Right kidney (tissue), 1 donor: ENCODE results near the gene IGFN1.

Experiments used
- DNase-seq: peaks from one replicate; pipeline ENCODE4 v3.0.0-alpha.2; 2016

The IGFN1 gene

GRCh38 chr1:201185527-201186128, 5.0 kb upstream of the IGFN1 start:
- no peak for DNase-seq

GRCh38 chr1:201186192-201186591, 4.4 kb upstream of the IGFN1 start:
- no peak for DNase-seq

- no peak for DNase-seq
Measured at GRCh38 chr1:201189085-201189484, 1.5 kb upstream of the IGFN1 start.

DNA sequence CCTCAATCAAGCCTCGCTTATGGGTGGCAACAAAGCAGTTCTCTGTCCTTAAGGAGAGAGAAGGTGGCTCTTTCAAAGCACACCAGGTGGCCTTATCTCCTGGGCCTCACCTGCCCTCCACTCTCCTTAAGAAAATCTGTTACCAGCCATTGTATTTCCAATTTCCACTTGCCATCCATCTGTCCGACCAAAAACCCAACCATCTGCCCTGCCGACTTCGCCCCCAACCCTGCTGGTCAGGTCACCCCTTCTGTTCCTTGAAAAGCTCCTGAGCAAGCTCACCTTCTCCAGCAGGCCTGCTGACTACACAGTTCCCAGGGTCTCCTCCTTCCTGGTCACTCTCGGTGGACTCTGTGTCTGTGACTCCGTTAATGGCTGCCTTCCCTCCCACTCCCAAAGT, 619 bp upstream of the IGFN1 start:
- DNase-seq, result no peak

DNA sequence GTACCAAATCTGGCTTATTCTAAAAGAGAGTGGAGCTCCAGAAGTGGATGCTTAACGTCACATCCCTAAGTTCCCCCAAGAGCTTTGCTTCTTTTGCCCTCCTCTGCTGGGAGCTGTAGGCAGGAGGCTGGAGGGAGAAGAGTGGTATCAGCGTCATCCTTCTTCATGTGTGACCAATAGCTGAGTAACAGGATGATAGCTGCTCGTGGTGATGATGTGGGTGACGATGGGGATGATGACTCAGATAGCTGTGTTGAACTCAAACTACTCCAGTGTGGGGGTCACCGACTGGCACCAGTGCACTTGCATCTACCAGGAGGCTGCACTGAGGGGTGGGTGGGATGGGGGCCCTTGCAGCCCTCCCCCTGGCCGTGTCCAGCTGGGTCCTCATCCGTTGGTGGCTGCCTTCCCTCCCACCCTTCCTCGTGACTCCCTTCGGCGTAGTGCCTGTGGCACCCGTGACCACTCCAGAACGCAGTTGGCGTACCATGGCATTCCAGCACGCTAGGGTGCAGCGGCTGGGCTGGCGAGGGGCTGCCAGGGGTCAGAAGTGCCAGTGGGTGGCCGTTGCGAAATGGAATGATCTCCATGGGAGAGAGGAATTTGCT, 1.1 kb downstream of the IGFN1 start:
- no peak for DNase-seq

DNA sequence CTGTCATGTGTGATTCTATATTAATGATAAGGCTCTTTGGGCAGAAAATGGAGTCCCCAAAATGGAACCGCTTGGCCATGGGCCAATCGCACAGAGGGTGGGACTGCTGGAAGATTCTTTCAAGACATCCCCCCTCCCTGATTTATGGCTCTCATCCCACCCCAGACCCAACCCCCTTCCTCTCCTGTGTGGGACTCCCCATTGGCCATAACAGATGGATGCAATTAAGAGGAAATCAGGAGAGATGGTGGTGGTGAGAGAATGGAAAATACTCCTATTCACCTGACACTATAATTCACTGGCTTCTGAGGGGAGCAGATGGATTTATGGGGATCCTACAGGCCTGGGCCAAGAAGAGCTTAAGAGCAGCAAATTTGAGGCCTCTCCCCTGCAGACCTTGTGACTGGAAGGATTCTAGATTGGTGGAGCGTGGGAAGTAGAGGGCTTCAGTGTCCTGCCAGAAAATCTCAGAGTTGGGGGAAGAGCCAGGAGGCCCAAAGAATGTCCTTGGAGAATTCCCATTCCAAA, 1.7 kb downstream of the IGFN1 start:
- DNase-seq, result no peak

GRCh38 chr1:201194046-201194445, 3.4 kb downstream of the IGFN1 start:
- no peak for DNase-seq

DNA sequence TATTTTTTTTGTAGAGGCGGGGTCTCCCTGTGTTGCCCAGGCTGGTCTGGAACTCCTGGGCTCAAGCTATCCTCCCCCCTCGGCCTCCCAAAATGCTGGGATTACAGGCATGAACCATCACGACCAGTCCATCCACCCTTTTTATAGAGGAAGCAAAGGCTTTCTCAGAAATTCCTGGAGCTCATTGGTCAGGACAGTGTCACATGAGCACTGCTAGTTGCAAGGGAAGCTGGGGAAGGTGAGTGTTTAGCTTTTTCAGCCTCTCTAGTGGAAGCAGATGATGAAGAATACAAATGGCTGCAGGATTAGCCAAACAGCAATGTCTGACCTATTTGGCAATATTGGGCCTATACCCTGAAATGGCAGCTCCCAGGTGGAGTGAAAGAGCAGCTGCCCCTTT, 8.0 kb downstream of the IGFN1 start:
- no peak for DNase-seq

GRCh38 chr1:201205036-201205435, 14.4 kb downstream of the IGFN1 start:
- DNase-seq, result no peak

DNA sequence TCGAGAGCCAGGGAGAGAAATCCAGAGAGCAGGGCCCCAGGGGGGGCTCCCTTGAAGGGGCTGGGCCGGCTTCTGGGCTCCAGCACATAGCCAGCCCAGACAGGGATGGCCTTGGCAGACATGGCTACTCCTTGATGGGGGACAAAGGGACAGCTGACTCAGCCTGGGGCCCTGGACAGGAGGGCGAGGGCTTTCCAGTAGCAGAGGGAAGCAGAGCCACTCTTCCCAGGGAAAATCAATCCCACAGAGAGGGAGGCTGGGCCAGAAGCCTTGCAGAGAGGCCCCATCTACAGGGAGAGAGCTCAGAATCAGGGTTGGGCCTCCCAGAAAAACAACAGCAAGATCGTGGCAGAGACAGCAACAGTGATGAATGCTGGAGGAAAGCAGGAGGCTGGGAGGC, 15.6 kb downstream of the IGFN1 start:
- no peak for DNase-seq

DNA sequence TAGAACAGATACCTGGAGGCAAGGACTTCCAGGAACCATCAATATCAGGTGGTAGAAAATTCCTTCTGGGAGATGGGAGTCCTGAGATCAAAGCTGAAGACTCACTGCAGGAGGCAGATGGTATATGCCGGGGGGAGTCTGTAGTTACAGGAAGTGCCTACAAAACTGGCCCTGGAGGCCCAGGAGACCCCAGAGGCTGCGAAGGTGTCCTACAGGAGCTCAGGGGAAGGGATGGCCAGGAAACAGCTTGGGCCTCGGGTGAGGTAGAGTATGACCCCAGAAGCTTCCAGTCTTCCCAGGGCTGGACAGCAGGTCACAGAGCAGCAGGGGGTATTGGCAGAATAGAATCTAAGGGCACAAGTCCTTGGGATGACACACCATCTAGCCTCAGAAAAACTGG, 16.4 kb downstream of the IGFN1 start:
- DNase-seq, result no peak

DNA sequence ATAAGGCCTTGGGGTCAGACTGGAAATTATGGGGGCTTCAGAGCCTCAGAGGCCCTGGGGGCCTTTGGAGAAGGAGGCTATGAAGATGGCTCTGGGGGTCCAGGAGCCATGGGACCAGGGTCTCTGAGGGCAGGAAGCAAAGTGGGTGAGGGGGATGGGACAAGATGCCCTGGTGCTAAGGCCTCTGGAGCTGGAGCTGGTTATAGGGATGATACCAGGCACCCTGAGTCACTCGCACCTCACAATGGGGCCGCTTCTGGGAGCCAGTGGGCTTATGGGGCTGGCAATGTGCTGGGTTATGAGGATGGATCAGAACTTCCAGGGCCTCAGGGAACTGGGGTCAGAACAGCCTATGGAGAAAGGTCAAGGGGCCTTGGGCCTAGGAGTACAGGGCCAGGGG, 17.6 kb downstream of the IGFN1 start:
- DNase-seq, result no peak

GRCh38 chr1:201212056-201212455, 21.4 kb downstream of the IGFN1 start:
- no peak for DNase-seq

- no peak for DNase-seq
Measured at GRCh38 chr1:201212461-201213055, 21.9 kb downstream of the IGFN1 start.

DNA sequence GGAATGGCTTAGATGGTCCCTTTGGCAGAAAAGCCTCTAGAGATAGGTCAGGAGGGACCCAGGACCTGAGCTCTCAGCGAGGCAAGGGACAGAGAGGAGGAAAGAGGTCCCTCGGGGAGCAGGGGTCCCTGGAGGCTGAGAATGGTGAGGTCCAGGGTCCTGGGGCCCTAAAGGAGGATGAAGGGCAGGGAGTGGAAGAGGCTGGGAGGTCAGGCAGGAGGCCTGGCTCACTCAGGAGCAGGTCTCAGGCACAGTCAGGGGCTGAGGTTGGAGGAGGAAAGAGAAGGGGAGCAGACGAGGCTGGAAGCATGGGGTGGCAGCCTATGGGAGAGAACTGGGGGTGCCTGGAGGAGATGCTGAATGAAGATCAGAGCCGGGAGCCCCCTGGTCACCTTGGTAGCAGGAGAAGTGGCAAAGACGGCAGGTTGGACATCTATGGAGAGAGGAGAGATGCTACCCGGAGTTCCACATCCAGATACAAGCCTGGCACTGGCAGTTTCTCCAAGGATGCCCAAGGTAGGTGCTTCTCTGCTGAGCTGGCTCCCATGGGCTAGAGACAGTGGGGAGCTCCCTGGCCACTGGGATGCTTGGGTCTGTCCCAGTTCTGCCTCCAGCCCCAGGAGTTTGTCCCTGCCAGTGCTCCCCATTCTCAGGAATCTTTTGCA, 22.6 kb downstream of the IGFN1 start:
- DNase-seq, result no peak

- DNase-seq, result no peak
Measured at GRCh38 chr1:201213926-201214325, 23.3 kb downstream of the IGFN1 start.

- no peak for DNase-seq
Measured at GRCh38 chr1:201214461-201214860, 23.8 kb downstream of the IGFN1 start.

DNA sequence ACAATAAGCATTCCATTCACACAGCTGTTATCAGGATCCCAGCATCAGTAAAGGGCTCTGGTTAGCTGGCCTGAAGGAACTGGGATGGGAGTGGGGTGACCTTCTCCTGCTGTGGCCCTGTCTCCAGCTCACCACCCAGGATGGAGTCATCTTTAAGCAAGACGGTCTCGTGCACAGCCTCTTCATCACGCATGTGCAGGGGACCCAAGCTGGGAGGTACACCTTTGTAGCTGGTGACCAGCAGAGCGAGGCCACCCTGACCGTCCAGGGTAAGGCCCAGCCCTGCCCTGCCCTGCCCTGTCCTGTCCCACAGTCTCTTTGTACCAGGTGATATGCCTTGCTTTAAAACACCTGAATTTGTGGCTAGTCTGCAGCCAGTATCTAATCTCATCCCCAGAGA, 24.3 kb downstream of the IGFN1 start:
- no peak for DNase-seq

DNA sequence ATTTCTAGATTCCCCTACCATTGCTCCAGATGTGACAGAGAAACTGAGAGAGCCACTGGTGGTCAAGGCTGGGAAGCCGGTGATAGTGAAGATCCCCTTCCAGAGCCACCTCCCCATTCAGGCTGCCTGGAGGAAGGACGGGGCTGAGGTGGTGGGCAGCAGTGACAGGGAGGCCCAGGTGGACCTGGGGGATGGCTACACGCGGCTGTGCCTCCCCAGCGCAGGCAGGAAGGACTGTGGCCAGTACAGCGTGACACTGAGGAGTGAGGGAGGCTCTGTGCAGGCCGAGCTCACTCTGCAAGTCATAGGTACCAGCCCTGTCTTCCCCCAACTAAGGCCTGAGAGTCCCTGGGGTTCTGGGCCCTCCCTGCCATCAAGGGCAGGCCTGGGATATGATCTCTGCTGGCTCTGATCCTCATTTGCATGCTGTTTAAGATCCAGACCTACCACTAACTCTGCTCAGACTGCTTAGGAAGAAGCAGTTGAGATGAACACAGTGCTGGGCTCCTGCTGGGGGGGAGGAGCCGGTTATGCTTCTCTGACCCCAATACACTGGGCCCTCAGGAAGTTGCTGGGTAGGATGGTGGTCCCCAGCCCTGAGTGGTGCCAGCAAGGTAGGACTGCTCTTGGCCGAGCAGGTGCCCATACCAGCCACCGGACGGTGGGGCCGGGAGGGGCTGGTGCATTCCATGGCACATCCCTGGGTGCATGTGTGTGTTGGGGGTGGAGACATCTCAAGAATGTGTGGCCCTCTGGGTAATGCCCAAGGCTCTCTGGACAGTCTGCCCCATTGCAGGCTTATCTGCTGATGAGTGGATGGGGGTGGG, 25.1 kb downstream of the IGFN1 start:
- DNase-seq, result no peak

DNA sequence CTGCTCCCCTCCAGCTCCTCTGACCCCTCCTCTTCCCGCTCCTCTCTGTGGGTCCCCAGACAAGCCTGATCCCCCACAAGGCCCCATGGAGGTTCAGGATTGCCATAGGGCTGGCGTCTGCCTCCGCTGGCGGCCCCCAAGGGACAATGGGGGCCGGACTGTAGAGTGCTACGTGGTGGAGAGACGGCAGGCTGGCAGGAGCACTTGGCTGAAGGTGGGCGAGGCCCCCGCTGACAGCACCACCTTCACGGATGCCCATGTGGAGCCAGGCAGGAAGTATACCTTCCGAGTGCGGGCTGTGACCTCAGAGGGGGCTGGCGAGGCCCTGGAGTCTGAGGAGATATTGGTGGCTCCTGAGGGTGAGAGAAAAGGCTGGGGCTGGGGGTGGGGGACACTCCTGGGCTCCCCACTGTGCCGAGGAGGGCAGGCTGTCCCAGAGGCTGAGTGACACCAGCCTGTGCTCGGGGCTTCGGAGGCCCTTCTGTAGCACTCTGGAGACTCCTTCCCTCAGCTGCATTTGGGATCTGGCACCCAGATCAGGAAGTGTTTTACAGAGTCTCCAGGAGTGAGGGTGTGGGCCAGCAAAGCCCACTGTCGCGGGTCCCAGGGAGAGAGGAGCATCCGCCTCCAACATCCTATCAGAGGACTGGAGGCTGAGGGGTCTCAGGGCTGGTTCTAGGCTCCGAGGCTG, 25.9 kb downstream of the IGFN1 start:
- no peak for DNase-seq

- no peak for DNase-seq
Measured at GRCh38 chr1:201217146-201217545, 26.5 kb downstream of the IGFN1 start.

DNA sequence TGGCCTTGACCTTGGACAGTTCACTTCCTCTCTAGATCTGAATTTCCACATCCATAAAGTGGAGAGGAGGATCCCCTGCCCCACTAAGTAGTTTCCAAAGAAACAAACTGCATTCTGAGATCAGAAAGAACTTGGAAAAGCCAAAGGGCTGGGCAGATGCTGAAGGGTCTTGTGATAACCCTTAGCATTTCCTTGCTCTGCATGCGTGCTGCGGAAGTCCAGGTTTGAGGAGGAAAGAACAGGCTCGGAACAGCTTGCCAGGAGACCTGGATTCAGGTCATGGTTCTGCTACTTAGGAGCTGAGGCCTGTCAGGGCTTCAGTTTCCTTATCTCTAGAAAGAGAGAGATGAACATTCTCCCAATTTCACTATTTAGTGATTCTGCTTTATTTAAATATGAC, 27.2 kb downstream of the IGFN1 start:
- no peak for DNase-seq
